ENCODE measurements around the gene STN1. TPM values are rescaled to one million over a fixed set of nuclear protein-coding genes. Genes with fewer than 3 reads are reported as not detected.

STN1 gene
- total and polyA plus RNA-seq, 7 donors: 15.3 to 22.7 (median 18.3) TPM

- Histone ChIP-seq H3K9me3 (no peaks in the 10 kb centered on the region), H3K4me3 (no peak overlapping the region), H3K36me3 (ENCODE audit: insufficient read depth in 1 of 2, low read depth in 1 of 2) (peaks cover 13 to 52% of the 10 kb centered on the region in 2 donors), H3K27ac (peak overlapping the region; percentile 71), H3K27me3 (ENCODE audit: insufficient read depth in 3 of 3, low read length in 2 of 3) (no peaks in the 10 kb centered on the region), H3K4me1 (peaks cover 31% of the 10 kb centered on the region)
- DNase-seq (no peak), ATAC-seq (no peak)
- TF ChIP-seq CTCF (IDR thresholded peaks at IDR 0.05): no peak
- intact Hi-C loops (cut with DNase I): loop anchor here (5.0 kb wide), 3 partner anchors 73 to 318 kb away; partner anchors contain the start of gene SLK (in 2 of the 2)
- 39 to 52% (median 46%) methylated on average over 2 of the region's 2 CpGs for WGBS, 3 donors
Observed at GRCh38 chr10:103893817-103894216, 24.2 kb downstream of the STN1 start.

DNA sequence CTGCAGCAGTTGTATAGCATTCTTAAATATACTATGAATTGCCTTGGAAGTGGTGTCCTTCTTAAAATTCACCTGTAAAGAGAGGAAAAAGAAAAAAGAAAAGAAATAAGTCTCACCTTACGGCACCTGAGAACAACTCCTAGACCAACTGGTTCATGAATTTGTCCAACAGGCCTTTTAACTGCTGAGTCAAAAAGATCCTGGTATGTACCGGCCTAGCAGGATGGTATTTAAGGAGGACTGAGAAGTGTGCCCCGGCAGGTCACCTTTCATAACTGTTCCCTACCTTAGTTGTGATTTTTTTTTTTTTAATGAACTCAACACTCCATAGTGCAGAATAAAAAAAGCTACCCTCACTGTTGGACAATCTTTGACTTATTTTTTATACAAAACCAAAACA is 25.8 kb downstream of the STN1 start:
- 79 to 96% (median 88%) methylated on average over 3 of the region's 3 CpGs for WGBS, 3 donors
- no peaks in the 10 kb centered on the region for H3K9me3 ChIP-seq
- peaks cover 7 to 38% of the 10 kb centered on the region in 2 donors for H3K36me3 ChIP-seq (ENCODE audit: insufficient read depth in 1 of 2, low read depth in 1 of 2)
- H3K4me3 ChIP-seq: no peak overlapping the region
- no peak overlapping the region for H3K27ac ChIP-seq
- intact Hi-C loops (cut with DNase I): loop anchor here (5.0 kb wide), 3 partner anchors 75 to 320 kb away; partner anchors contain the start of gene SLK (in 2 of the 2)
- ATAC-seq: no peak
- no peaks in the 10 kb centered on the region for H3K27me3 ChIP-seq (ENCODE audit: insufficient read depth in 3 of 3, low read length in 2 of 3)
- DNase-seq: no peak
- TF ChIP-seq CTCF (IDR thresholded peaks at IDR 0.05): no peak
- H3K4me1 ChIP-seq: peaks cover 45% of the 10 kb centered on the region

DNA sequence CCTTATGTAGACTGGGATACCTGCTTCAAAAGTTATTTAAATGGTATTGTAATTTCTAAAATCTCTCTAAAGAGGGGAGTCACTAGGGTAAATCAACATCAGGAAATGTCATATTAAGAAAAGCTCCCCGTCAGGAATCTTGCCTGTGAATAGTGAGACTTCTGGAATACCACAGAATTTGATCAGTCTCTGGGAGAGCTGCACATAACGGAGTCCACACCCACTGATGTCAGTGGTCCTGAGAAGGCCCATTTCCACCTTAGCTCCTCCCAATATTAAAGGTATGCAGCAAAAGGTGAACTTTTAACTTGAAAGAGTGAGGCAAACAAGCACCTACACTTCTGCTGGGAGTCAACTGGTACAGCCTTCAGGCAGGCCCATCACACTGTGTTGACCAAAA is 27.3 kb downstream of the STN1 start:
- Histone ChIP-seq H3K36me3 (ENCODE audit: insufficient read depth in 1 of 2, low read depth in 1 of 2) (peaks cover 6 to 36% of the 10 kb centered on the region in 2 donors), H3K9me3 (no peaks in the 10 kb centered on the region), H3K27me3 (ENCODE audit: insufficient read depth in 3 of 3, low read length in 2 of 3) (no peaks in the 10 kb centered on the region), H3K27ac (no peak overlapping the region), H3K4me1 (peaks cover 37% of the 10 kb centered on the region), H3K4me3 (no peak overlapping the region)
- intact Hi-C loops (cut with DNase I): loop anchor here (2.0 to 5.0 kb wide), 4 partner anchors 77 to 322 kb away; partner anchors contain the start of gene SLK (in 2 of the 2)
- DNase-seq: no peak
- no peak for ATAC-seq
- 82 to 91% (median 84%) methylated on average over 2 of the region's 2 CpGs for WGBS, 3 donors
- no peak for TF ChIP-seq CTCF (IDR thresholded peaks at IDR 0.05)

- Histone ChIP-seq H3K27ac (no peak overlapping the region), H3K9me3 (no peaks in the 10 kb centered on the region), H3K4me3 (no peak overlapping the region), H3K27me3 (ENCODE audit: insufficient read depth in 3 of 3, low read length in 2 of 3) (no peaks in the 10 kb centered on the region), H3K4me1 (peaks cover 33% of the 10 kb centered on the region), H3K36me3 (ENCODE audit: insufficient read depth in 1 of 2, low read depth in 1 of 2) (peaks cover 6 to 36% of the 10 kb centered on the region in 2 donors)
- TF ChIP-seq CTCF (IDR thresholded peaks at IDR 0.05): no peak
- WGBS, 3 donors: 77 to 79% (median 78%) methylated on average over 4 of the region's 4 CpGs
- ATAC-seq (no peak), DNase-seq (no peak)
- intact Hi-C loops (cut with DNase I): loop anchor here (2.0 to 5.0 kb wide), 4 partner anchors 77 to 322 kb away; partner anchors contain the start of gene SLK (in 2 of the 2)
Observed at GRCh38 chr10:103890194-103890658, 27.8 kb downstream of the STN1 start.
